CD14-positive monocyte (primary cell): ENCODE measurements around the gene ENDOV. TPM values are rescaled to one million over a fixed set of nuclear protein-coding genes. Genes with fewer than 3 reads are reported as not detected.

Experiments used
- DNase-seq, 3 donors: peaks; one replicate each; pipeline ENCODE4 v3.0.0-alpha.2; 2011 to 2022
- H2AFZ ChIP-seq: 2 replicates; pipeline ENCODE4 v1.6.0; 2012; ENCODE audit warnings: mild to moderate bottlenecking, low read depth, low read length, inconsistent platforms; ENCODE audit not compliant: insufficient read depth, poor library complexity, severe bottlenecking
- H3K27ac ChIP-seq, 2 donors: 1 replicate in 1 of 2; 2 replicates in 1 of 2; pipeline ENCODE4 v1.5.1; 2012 to 2013; ENCODE audit warnings: low read length in 2 of 2, control low read depth in 1 of 2, inconsistent platforms in 1 of 2, low read depth in 1 of 2, mild to moderate bottlenecking in 1 of 2
- H3K27me3 ChIP-seq, 2 donors: one replicate each; pipeline versions ENCODE4 v1.6.0 to v1.6.1; 2011 to 2013; ENCODE audit warnings: low read length in 2 of 2; ENCODE audit not compliant: control insufficient read depth in 2 of 2, insufficient read depth in 2 of 2
- H3K36me3 ChIP-seq, 2 donors: replicated peaks in 1 of 2; 1 replicate in 1 of 2; 2 replicates in 1 of 2; pipeline versions ENCODE4 v1.5.1 to v1.6.1; 2012 to 2013; ENCODE audit warnings: low read length in 2 of 2, control low read depth in 1 of 2, inconsistent platforms in 1 of 2, mild to moderate bottlenecking in 1 of 2; ENCODE audit not compliant: insufficient read depth in 2 of 2, control insufficient read depth in 1 of 2
- H3K4me1 ChIP-seq, 2 donors: 1 replicate in 1 of 2; 2 replicates in 1 of 2; pipeline versions ENCODE4 v1.5.1 to v1.6.1; 2012 to 2013; ENCODE audit warnings: low read length in 2 of 2, control low read depth in 1 of 2, inconsistent platforms in 1 of 2, mild to moderate bottlenecking in 1 of 2, moderate library complexity in 1 of 2; ENCODE audit not compliant: insufficient read depth in 2 of 2, control insufficient read depth in 1 of 2
- H3K4me2 ChIP-seq: replicated peaks from 2 replicates; pipeline ENCODE3; 2012; ENCODE audit warnings: low read length, moderate library complexity, mild to moderate bottlenecking; ENCODE audit not compliant: poor library complexity, severe bottlenecking; ENCODE audit errors: extremely low read depth
- H3K4me3 ChIP-seq, 3 experiments: fragments of 200-600 bp in 1 of 3; sonication (generic) in 1 of 3; replicated peaks in 1 of 3; 1 replicate in 2 of 3; 2 replicates in 1 of 3; pipeline ENCODE4 v1.5.1; 2011 to 2013; ENCODE audit warnings: low read length in 3 of 3, mild to moderate bottlenecking in 3 of 3, control low read depth in 2 of 3, low read depth in 2 of 3, inconsistent platforms in 1 of 3, moderate library complexity in 1 of 3
- H3K79me2 ChIP-seq: 2 replicates; pipeline ENCODE4 v1.6.0; 2012; ENCODE audit warnings: mild to moderate bottlenecking, control low read depth, inconsistent platforms, low read length, moderate library complexity; ENCODE audit not compliant: insufficient read depth
- H3K9ac ChIP-seq: 2 replicates; pipeline ENCODE4 v1.6.0; 2017; ENCODE audit warnings: low read length, mild to moderate bottlenecking; ENCODE audit not compliant: insufficient read depth, poor library complexity, severe bottlenecking
- H3K9me3 ChIP-seq, 2 donors: replicated peaks in 1 of 2; 1 replicate in 1 of 2; 2 replicates in 1 of 2; pipeline versions ENCODE4 v1.5.1 to v1.6.1; 2012 to 2013; ENCODE audit warnings: low read length in 2 of 2, control low read depth in 1 of 2; ENCODE audit not compliant: control insufficient read depth in 1 of 2, insufficient read depth in 1 of 2
- H4K20me1 ChIP-seq: 2 replicates; pipeline ENCODE4 v1.6.0; 2012; ENCODE audit warnings: mild to moderate bottlenecking, low read length, control low read depth, moderate library complexity; ENCODE audit not compliant: insufficient read depth
- H3K27ac Mint-ChIP-seq, 7 donors: one replicate each; pipeline ENCODE4 v1.8.0; 2020; ENCODE audit warnings: mild to moderate bottlenecking in 7 of 7, mixed read lengths in 7 of 7, moderate library complexity in 6 of 7, inconsistent platforms in 2 of 7
- H3K27me3 Mint-ChIP-seq, 3 donors: one replicate each; pipeline ENCODE4 v1.8.0; 2021 to 2022; ENCODE audit warnings: low read depth in 3 of 3, mild to moderate bottlenecking in 3 of 3, mixed read lengths in 3 of 3, moderate library complexity in 3 of 3, inconsistent platforms in 1 of 3
- H3K36me3 Mint-ChIP-seq, 2 donors: one replicate each; pipeline ENCODE4 v1.8.0; 2020; ENCODE audit warnings: mixed read lengths in 2 of 2, inconsistent platforms in 1 of 2, mild to moderate bottlenecking in 1 of 2
- H3K4me1 Mint-ChIP-seq: one replicate; pipeline ENCODE4 v1.8.0; 2020; ENCODE audit warnings: mild to moderate bottlenecking, mixed read lengths
- H3K4me3 Mint-ChIP-seq, 2 donors: one replicate each; pipeline ENCODE4 v1.8.0; 2020; ENCODE audit warnings: mild to moderate bottlenecking in 2 of 2, mixed read lengths in 2 of 2, moderate library complexity in 1 of 2
- H3K9me3 Mint-ChIP-seq, 7 donors: one replicate each; pipeline ENCODE4 v1.8.0; 2020 to 2022; ENCODE audit warnings: mixed read lengths in 7 of 7, mild to moderate bottlenecking in 6 of 7, moderate library complexity in 6 of 7, inconsistent platforms in 2 of 7
- WGBS: methylation state at CpG from one replicate; pipeline ENCODE4 v1.1.5; 2013; ENCODE audit warnings: missing lambda C conversion rate; ENCODE audit not compliant: insufficient coverage; 5-methylcytosine and 5-hydroxymethylcytosine counted together
- intact Hi-C, 2 donors: fragments of 100-400 bp; cut with micrococcal nuclease; formaldehyde crosslinking; loops; one replicate each; pipeline versions ENCODE4 v1.15.0 to v1.15.1; 2023
- polyA plus RNA-seq, 3 donors: library from polyadenylated mRNA; depleted of rRNA in 1 of 3; unstranded in 2 of 3; stranded (reverse) in 1 of 3; fragments of 300-500 nt in 2 of 3; fragments of >200 nt in 1 of 3; fragmentation: Illumina TruSeq in 2 of 3; gene quantifications; 1 replicate in 2 of 3; 2 replicates in 1 of 3; pipeline ENCODE4 v1.2.3, GENCODE V29; 2012 to 2021
- TF ChIP-seq, protein P1 (sequence below): fragments of 200-600 bp; IDR thresholded peaks from one replicate; pipeline ENCODE4 v1.8.0; 2022; ENCODE audit warnings: antibody characterized with exemption, mild to moderate bottlenecking

The ENDOV gene
- polyA plus RNA-seq, 3 donors, result 10.4 to 15.7 (median 13.3) TPM

DNA sequence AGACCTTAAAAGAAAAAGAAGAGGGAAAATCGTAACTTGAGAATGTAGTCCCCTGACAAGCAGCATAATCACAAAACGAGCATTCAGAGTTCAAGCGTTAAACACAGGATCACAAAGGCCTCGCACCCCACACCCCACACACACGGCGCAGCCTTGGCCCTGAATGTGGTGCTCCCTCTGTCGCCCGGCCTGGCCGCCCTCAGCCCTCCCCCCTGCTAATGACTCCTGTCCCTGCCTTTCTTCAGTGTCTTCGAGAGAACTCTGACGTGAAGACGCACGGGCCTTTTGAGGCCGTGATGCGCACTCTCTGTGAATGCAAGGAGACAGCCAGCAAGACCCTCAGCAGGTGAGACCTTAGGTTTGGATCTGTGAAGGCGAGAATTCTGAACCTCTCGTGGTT lies 47.5 kb upstream of the ENDOV start:
- H4K20me1 ChIP-seq, result peaks cover 81% of the 10 kb centered on the region
- no peaks in the 10 kb centered on the region for H3K27me3 ChIP-seq
- H3K4me3 ChIP-seq, result no peak overlapping the region
- no peaks in the 10 kb centered on the region for H3K4me1 ChIP-seq
- Mint-ChIP-seq H3K27ac (no peak overlapping the region), H3K27me3 (no peaks in the 10 kb centered on the region), H3K9me3 (no peaks in the 10 kb centered on the region), H3K36me3 (peaks cover 94 to 99% of the 10 kb centered on the region in 2 donors), H3K4me3 (no peak overlapping the region), H3K4me1 (no peaks in the 10 kb centered on the region)
- no peak overlapping the region for H3K9ac ChIP-seq
- intact Hi-C loops, result loop anchor here in 1 of 2 donors (10.0 kb wide), 1 partner anchor 173 kb away; no protein-coding TSS in a partner anchor
- H3K27ac ChIP-seq, result no peak overlapping the region
- no peaks in the 10 kb centered on the region for H3K9me3 ChIP-seq
- peaks cover 99 to 100% of the 10 kb centered on the region in 2 donors for H3K36me3 ChIP-seq
- WGBS, result 99% methylated on average over 12 of the region's 17 CpGs
- no peaks in the 10 kb centered on the region for H3K79me2 ChIP-seq
- TF ChIP-seq, protein P1, sequence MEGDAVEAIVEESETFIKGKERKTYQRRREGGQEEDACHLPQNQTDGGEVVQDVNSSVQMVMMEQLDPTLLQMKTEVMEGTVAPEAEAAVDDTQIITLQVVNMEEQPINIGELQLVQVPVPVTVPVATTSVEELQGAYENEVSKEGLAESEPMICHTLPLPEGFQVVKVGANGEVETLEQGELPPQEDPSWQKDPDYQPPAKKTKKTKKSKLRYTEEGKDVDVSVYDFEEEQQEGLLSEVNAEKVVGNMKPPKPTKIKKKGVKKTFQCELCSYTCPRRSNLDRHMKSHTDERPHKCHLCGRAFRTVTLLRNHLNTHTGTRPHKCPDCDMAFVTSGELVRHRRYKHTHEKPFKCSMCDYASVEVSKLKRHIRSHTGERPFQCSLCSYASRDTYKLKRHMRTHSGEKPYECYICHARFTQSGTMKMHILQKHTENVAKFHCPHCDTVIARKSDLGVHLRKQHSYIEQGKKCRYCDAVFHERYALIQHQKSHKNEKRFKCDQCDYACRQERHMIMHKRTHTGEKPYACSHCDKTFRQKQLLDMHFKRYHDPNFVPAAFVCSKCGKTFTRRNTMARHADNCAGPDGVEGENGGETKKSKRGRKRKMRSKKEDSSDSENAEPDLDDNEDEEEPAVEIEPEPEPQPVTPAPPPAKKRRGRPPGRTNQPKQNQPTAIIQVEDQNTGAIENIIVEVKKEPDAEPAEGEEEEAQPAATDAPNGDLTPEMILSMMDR, result no peak
- DNase-seq, result no peak
- no peak overlapping the region for H3K4me2 ChIP-seq
- H2AFZ ChIP-seq, result no peak overlapping the region

DNA sequence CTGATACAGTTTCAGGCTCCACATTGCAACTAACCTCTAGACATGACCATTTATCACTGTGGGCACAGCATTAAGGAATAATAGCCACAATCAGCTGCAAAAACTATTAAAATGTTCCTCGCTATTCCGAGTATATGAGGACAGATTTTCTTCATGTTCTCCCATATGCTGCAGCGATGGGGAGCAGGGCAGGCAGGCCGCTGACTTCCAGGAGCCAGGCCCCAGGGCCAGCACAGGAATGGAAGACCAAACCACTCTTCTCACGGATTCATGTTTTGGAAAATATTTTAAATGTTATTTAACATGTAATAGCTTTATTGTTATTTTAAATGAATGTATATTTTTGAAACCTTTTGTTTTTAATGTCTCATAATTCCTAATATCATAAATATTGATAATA lies 43.8 kb upstream of the ENDOV start:
- Histone ChIP-seq H3K27ac (no peak overlapping the region), H3K4me2 (no peak overlapping the region), H4K20me1 (peaks cover 74% of the 10 kb centered on the region), H3K36me3 (peaks cover 97 to 100% of the 10 kb centered on the region in 2 donors), H3K9me3 (no peaks in the 10 kb centered on the region), H3K9ac (no peak overlapping the region), H2AFZ (no peak overlapping the region), H3K4me3 (no peak overlapping the region), H3K79me2 (no peaks in the 10 kb centered on the region), H3K27me3 (no peaks in the 10 kb centered on the region), H3K4me1 (no peaks in the 10 kb centered on the region)
- Mint-ChIP-seq H3K36me3 (peaks cover 93 to 99% of the 10 kb centered on the region in 2 donors), H3K27ac (no peak overlapping the region), H3K4me1 (no peaks in the 10 kb centered on the region), H3K9me3 (no peaks in the 10 kb centered on the region), H3K4me3 (no peak overlapping the region), H3K27me3 (no peaks in the 10 kb centered on the region)
- TF ChIP-seq, protein P1, result no peak
- DNase-seq, result no peak
- intact Hi-C loops, result no loop called here
- 94% methylated on average over 4 of the region's 5 CpGs for WGBS
